Measurements from ENCODE around the gene TMIGD1. TPM values are rescaled to one million over a fixed set of nuclear protein-coding genes. Genes with fewer than 3 reads are reported as not detected.

TMIGD1 gene
- total and polyA plus RNA-seq, 2 of the 13 experiments (the other 11 are each of a cell fraction or from before 2014, with no cell fraction given) = not detected

DNA sequence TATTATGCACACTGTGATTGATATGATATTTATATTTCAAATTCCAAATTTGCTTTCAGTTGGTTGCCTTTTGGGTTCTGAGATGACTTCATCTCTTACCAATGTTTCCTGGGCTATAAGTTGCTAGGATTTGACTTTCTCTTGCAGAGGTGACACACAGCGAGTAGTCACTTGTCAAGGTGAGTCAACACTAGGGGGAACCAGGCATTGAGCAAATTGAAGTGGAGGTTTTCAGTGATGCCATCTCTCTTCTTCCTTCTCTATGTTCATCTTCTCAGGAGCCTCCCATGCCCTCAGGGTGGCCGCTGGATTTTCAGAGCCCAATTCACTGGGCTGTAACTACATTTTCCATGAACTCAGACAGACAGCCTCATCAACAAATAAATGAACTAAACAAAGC is 38.9 kb upstream of the TMIGD1 start:
- Histone ChIP-seq H3K79me2 (ENCODE audit: insufficient read depth, low read length) (no peaks in the 10 kb centered on the region), H3K9ac (ENCODE audit: insufficient read depth, low read depth, low read length) (no peak overlapping the region), H3K4me2 (ENCODE audit: low read depth, low read length) (no peak overlapping the region), H3K4me3 (replicated peaks in 1 of 3; ENCODE audit: insufficient read depth in 1 of 3, low read depth in 2 of 3, low read length in 3 of 3) (no peak overlapping the region), H2AFZ (ENCODE audit: low read length) (no peak overlapping the region), H3K27ac (ENCODE audit: extremely low read length, insufficient read depth, low read length) (no peak overlapping the region), H3K27me3 (ENCODE audit: control insufficient read depth in 1 of 2, insufficient read depth in 2 of 2, low read length in 2 of 2) (no peaks in the 10 kb centered on the region), H3K9me3 (ENCODE audit: low read length) (no peaks in the 10 kb centered on the region), H3K36me3 (replicated peaks in 1 of 2; ENCODE audit: control insufficient read depth in 1 of 2, insufficient read depth in 2 of 2, low read length in 2 of 2) (no peaks in the 10 kb centered on the region), H4K20me1 (ENCODE audit: insufficient read depth, low read length) (no peaks in the 10 kb centered on the region), H3K4me1 (ENCODE audit: insufficient read depth, low read length) (peaks cover 64% of the 10 kb centered on the region)
- ATAC-seq (peak; percentile 25; the same call in 2 of the 3 replicates), DNase-seq (ENCODE audit: low spot score) (no peak), FAIRE-seq (peak; percentile 68)
- POLR2A ChIA-PET = interaction anchor here (1.1 kb wide), 1 partner anchor 28 kb away, joined by 3 read pairs; no protein-coding TSS in a partner anchor
- BruUV-seq (replicated peaks) = no TSS peak
- CTCF ChIA-PET (ENCODE audit: low intra/inter-chr PET ratio, low total read pairs) = interaction anchor here (1.3 kb wide), 1 partner anchor 33 kb away, joined by 3 read pairs; no protein-coding TSS in a partner anchor
- intact Hi-C loops (cut with micrococcal nuclease; ENCODE audit: unreplicated experiment) (no loop called here), in situ Hi-C loops (cut with HindIII; ENCODE audit: extremely low pct_ligation_motif_present, low pct_unique_long_range_greater_than_20kb) (no loop called here)
- WGBS (ENCODE audit: low lambda C conversion rate) = 26% methylated on average over 2 of the region's 2 CpGs
- TF ChIP-seq ZNF552 (CRISPR knock-in tag; IDR thresholded peaks at IDR 0.05; ENCODE audit: borderline replicate concordance) = no peak
- peak; percentile 33; the same call in 1 of the 2 replicates for TF ChIP-seq SMC3 (IDR thresholded peaks at IDR 0.05; ENCODE audit: low read length)
- TF ChIP-seq, protein P1, sequence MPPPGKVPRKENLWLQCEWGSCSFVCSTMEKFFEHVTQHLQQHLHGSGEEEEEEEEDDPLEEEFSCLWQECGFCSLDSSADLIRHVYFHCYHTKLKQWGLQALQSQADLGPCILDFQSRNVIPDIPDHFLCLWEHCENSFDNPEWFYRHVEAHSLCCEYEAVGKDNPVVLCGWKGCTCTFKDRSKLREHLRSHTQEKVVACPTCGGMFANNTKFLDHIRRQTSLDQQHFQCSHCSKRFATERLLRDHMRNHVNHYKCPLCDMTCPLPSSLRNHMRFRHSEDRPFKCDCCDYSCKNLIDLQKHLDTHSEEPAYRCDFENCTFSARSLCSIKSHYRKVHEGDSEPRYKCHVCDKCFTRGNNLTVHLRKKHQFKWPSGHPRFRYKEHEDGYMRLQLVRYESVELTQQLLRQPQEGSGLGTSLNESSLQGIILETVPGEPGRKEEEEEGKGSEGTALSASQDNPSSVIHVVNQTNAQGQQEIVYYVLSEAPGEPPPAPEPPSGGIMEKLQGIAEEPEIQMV (CRISPR knock-in tag; IDR thresholded peaks at IDR 0.05; ENCODE audit: low read depth) = no peak
- TF ChIP-seq ZNF383 (CRISPR knock-in tag; IDR thresholded peaks at IDR 0.05; ENCODE audit: borderline replicate concordance) = no peak
- TF ChIP-seq CBX5 (CRISPR knock-in tag; IDR thresholded peaks at IDR 0.05; ENCODE audit: borderline replicate concordance) = no peak
- TF ChIP-seq, protein P2, sequence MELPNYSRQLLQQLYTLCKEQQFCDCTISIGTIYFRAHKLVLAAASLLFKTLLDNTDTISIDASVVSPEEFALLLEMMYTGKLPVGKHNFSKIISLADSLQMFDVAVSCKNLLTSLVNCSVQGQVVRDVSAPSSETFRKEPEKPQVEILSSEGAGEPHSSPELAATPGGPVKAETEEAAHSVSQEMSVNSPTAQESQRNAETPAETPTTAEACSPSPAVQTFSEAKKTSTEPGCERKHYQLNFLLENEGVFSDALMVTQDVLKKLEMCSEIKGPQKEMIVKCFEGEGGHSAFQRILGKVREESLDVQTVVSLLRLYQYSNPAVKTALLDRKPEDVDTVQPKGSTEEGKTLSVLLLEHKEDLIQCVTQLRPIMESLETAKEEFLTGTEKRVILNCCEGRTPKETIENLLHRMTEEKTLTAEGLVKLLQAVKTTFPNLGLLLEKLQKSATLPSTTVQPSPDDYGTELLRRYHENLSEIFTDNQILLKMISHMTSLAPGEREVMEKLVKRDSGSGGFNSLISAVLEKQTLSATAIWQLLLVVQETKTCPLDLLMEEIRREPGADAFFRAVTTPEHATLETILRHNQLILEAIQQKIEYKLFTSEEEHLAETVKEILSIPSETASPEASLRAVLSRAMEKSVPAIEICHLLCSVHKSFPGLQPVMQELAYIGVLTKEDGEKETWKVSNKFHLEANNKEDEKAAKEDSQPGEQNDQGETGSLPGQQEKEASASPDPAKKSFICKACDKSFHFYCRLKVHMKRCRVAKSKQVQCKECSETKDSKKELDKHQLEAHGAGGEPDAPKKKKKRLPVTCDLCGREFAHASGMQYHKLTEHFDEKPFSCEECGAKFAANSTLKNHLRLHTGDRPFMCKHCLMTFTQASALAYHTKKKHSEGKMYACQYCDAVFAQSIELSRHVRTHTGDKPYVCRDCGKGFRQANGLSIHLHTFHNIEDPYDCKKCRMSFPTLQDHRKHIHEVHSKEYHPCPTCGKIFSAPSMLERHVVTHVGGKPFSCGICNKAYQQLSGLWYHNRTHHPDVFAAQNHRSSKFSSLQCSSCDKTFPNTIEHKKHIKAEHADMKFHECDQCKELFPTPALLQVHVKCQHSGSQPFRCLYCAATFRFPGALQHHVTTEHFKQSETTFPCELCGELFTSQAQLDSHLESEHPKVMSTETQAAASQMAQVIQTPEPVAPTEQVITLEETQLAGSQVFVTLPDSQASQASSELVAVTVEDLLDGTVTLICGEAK (IDR thresholded peaks at IDR 0.05) = no peak
- TF ChIP-seq, protein P2 (CRISPR knock-in tag; IDR thresholded peaks at IDR 0.05) = no peak
- no peak for TF ChIP-seq CHCHD3 (CRISPR knock-in tag; IDR thresholded peaks at IDR 0.05)
- TF ChIP-seq U2AF2 (IDR thresholded peaks at IDR 0.05; ENCODE audit: low read depth, low read length) = no peak
- no peak for TF ChIP-seq GABPA (IDR thresholded peaks at IDR 0.05; ENCODE audit: low read depth, low read length)
- TF ChIP-seq GABPA (CRISPR knock-in tag; IDR thresholded peaks at IDR 0.05; ENCODE audit: low read depth) = no peak
- TF ChIP-seq ZNF251 (CRISPR knock-in tag; IDR thresholded peaks at IDR 0.05) = no peak
- TF ChIP-seq DR1 (CRISPR knock-in tag; IDR thresholded peaks at IDR 0.05) = no peak
